Right hindlimb (tissue), 1 donor: ENCODE measurements around the gene TSPAN15.

ENCODE experiments used
- DNase-seq: peaks from one replicate; pipeline ENCODE4 v3.0.0-alpha.2; 2018

The TSPAN15 gene

GRCh38 chr10:69451209-69451783, at the start of gene TSPAN15:
Gene TSPAN15 (plus strand): TSS chr10:69451465. CDS start chr10:69451595, 130 bp downstream.
- peak; percentile 93 for DNase-seq

- no peak for DNase-seq
These were observed 48.9 kb upstream of the TSPAN15 start for GRCh38 chr10:69402386-69402785.

GRCh38 chr10:69403066-69403465, 48.2 kb upstream of the TSPAN15 start:
- DNase-seq = no peak

- no peak for DNase-seq
These were observed 47.7 kb upstream of the TSPAN15 start for GRCh38 chr10:69403519-69403918.

- no peak for DNase-seq
These were observed 46.5 kb upstream of the TSPAN15 start for GRCh38 chr10:69404786-69405185.

GRCh38 chr10:69405221-69405620, 46.0 kb upstream of the TSPAN15 start:
- DNase-seq = no peak

- DNase-seq = peak; percentile 59
These were observed 44.9 kb upstream of the TSPAN15 start for GRCh38 chr10:69406302-69406811.

- no peak for DNase-seq
These were observed 44.3 kb upstream of the TSPAN15 start for GRCh38 chr10:69406816-69407580.

- peak; percentile 28 for DNase-seq
These were observed 43.5 kb upstream of the TSPAN15 start for GRCh38 chr10:69407621-69408301.

- peak; percentile 94 for DNase-seq
These were observed 42.7 kb upstream of the TSPAN15 start for GRCh38 chr10:69408318-69409175.

- no peak for DNase-seq
These were observed 42.1 kb upstream of the TSPAN15 start for GRCh38 chr10:69409176-69409495.

- DNase-seq = peak; percentile 44
These were observed 41.3 kb upstream of the TSPAN15 start for GRCh38 chr10:69409968-69410367.

GRCh38 chr10:69410487-69410886, 40.8 kb upstream of the TSPAN15 start:
- no peak for DNase-seq

GRCh38 chr10:69411476-69411875, 39.8 kb upstream of the TSPAN15 start:
- DNase-seq = no peak

GRCh38 chr10:69412232-69412790, 39.0 kb upstream of the TSPAN15 start:
- DNase-seq = no peak

- DNase-seq = peak; percentile 70
These were observed 37.9 kb upstream of the TSPAN15 start for GRCh38 chr10:69413221-69413865.

GRCh38 chr10:69414036-69415018, 36.9 kb upstream of the TSPAN15 start:
- no peak for DNase-seq

- no peak for DNase-seq
These were observed 36.2 kb upstream of the TSPAN15 start for GRCh38 chr10:69415049-69415448.

GRCh38 chr10:69415951-69416350, 35.3 kb upstream of the TSPAN15 start:
- DNase-seq = no peak

GRCh38 chr10:69416695-69417094, 34.6 kb upstream of the TSPAN15 start, which contains the start of gene TACR2:
Gene TACR2 (minus strand): TSS chr10:69416918. CDS start chr10:69416323, 595 bp downstream.
- no peak for DNase-seq

- no peak for DNase-seq
These were observed 33.7 kb upstream of the TSPAN15 start for GRCh38 chr10:69417542-69417941.
